ENCODE measurements around the gene RARRES2. TPM values are rescaled to one million over a fixed set of nuclear protein-coding genes. Genes with fewer than 3 reads are reported as not detected.
A peak's percentile ranks its signal among the peaks of the same experiment; 100 is the strongest.

Gene RARRES2
- total and polyA plus RNA-seq, 9 donors, result 40.2 to 85.1 (median 56.7) TPM

GRCh38 chr7:150363872-150364271, 22.4 kb upstream of the RARRES2 start:
- 70% methylated on average over 4 of the region's 5 CpGs for WGBS (ENCODE audit: insufficient coverage)
- DNase-seq, result peak; percentile 71
- no peak overlapping the region for H3K4me3 ChIP-seq (ENCODE audit: low read length)
- H3K4me1 ChIP-seq (ENCODE audit: control insufficient read depth, insufficient read depth, low read length), result peaks cover 32% of the 10 kb centered on the region
- H3K27ac ChIP-seq (ENCODE audit: low read length), result peak overlapping the region; percentile 17
- H3K36me3 ChIP-seq (ENCODE audit: control insufficient read depth, insufficient read depth, low read length), result no peaks in the 10 kb centered on the region
- H3K27me3 ChIP-seq (ENCODE audit: control insufficient read depth, insufficient read depth, low read length), result no peaks in the 10 kb centered on the region
- H3K9me3 ChIP-seq (replicated peaks; ENCODE audit: control insufficient read depth, low read depth, low read length), result no peaks in the 10 kb centered on the region

- no peak for DNase-seq
- peaks cover 32% of the 10 kb centered on the region for H3K4me1 ChIP-seq (ENCODE audit: control insufficient read depth, insufficient read depth, low read length)
- WGBS (ENCODE audit: insufficient coverage), result no CpG with 5 or more reads among the region's 4 CpGs
- H3K36me3 ChIP-seq (ENCODE audit: control insufficient read depth, insufficient read depth, low read length), result no peaks in the 10 kb centered on the region
- no peaks in the 10 kb centered on the region for H3K9me3 ChIP-seq (replicated peaks; ENCODE audit: control insufficient read depth, low read depth, low read length)
- no peak overlapping the region for H3K4me3 ChIP-seq (ENCODE audit: low read length)
- H3K27me3 ChIP-seq (ENCODE audit: control insufficient read depth, insufficient read depth, low read length), result no peaks in the 10 kb centered on the region
- H3K27ac ChIP-seq (ENCODE audit: low read length), result no peak overlapping the region
Observed at GRCh38 chr7:150363370-150363769, 21.9 kb upstream of the RARRES2 start.

GRCh38 chr7:150361807-150362621, 20.6 kb upstream of the RARRES2 start:
- Histone ChIP-seq H3K27me3 (ENCODE audit: control insufficient read depth, insufficient read depth, low read length) (no peaks in the 10 kb centered on the region), H3K9me3 (replicated peaks; ENCODE audit: control insufficient read depth, low read depth, low read length) (no peaks in the 10 kb centered on the region), H3K4me3 (ENCODE audit: low read length) (no peak overlapping the region), H3K4me1 (ENCODE audit: control insufficient read depth, insufficient read depth, low read length) (peaks cover 30% of the 10 kb centered on the region), H3K27ac (ENCODE audit: low read length) (no peak overlapping the region), H3K36me3 (ENCODE audit: control insufficient read depth, insufficient read depth, low read length) (no peaks in the 10 kb centered on the region)
- 30% methylated on average over 11 of the region's 18 CpGs for WGBS (ENCODE audit: insufficient coverage)
- DNase-seq, result no peak

GRCh38 chr7:150361402-150361801, 20.0 kb upstream of the RARRES2 start:
- Histone ChIP-seq H3K4me1 (ENCODE audit: control insufficient read depth, insufficient read depth, low read length) (peaks cover 30% of the 10 kb centered on the region), H3K27ac (ENCODE audit: low read length) (no peak overlapping the region)
- WGBS (ENCODE audit: insufficient coverage), result 21% methylated on average over 7 of the region's 7 CpGs

GRCh38 chr7:150360363-150361058, 19.1 kb upstream of the RARRES2 start:
- no peak for DNase-seq
- Histone ChIP-seq H3K4me1 (ENCODE audit: control insufficient read depth, insufficient read depth, low read length) (peaks cover 30% of the 10 kb centered on the region), H3K9me3 (replicated peaks; ENCODE audit: control insufficient read depth, low read depth, low read length) (no peaks in the 10 kb centered on the region), H3K27ac (ENCODE audit: low read length) (no peak overlapping the region), H3K4me3 (ENCODE audit: low read length) (no peak overlapping the region), H3K27me3 (ENCODE audit: control insufficient read depth, insufficient read depth, low read length) (no peaks in the 10 kb centered on the region), H3K36me3 (ENCODE audit: control insufficient read depth, insufficient read depth, low read length) (no peaks in the 10 kb centered on the region)
- no CpG with 5 or more reads among the region's 5 CpGs for WGBS (ENCODE audit: insufficient coverage)

More at GRCh38 chr7:150361402-150361801, 20.0 kb upstream of the RARRES2 start:
- Histone ChIP-seq H3K36me3 (ENCODE audit: control insufficient read depth, insufficient read depth, low read length) (no peaks in the 10 kb centered on the region), H3K4me3 (ENCODE audit: low read length) (no peak overlapping the region), H3K27me3 (ENCODE audit: control insufficient read depth, insufficient read depth, low read length) (no peaks in the 10 kb centered on the region), H3K9me3 (replicated peaks; ENCODE audit: control insufficient read depth, low read depth, low read length) (no peaks in the 10 kb centered on the region)
- DNase-seq, result no peak

GRCh38 chr7:150359622-150360362, 18.4 kb upstream of the RARRES2 start:
- Histone ChIP-seq H3K27ac (ENCODE audit: low read length) (no peak overlapping the region), H3K27me3 (ENCODE audit: control insufficient read depth, insufficient read depth, low read length) (no peaks in the 10 kb centered on the region), H3K4me1 (ENCODE audit: control insufficient read depth, insufficient read depth, low read length) (peaks cover 30% of the 10 kb centered on the region), H3K9me3 (replicated peaks; ENCODE audit: control insufficient read depth, low read depth, low read length) (no peaks in the 10 kb centered on the region), H3K36me3 (ENCODE audit: control insufficient read depth, insufficient read depth, low read length) (no peaks in the 10 kb centered on the region), H3K4me3 (ENCODE audit: low read length) (no peak overlapping the region)
- no peak for DNase-seq
- 80% methylated on average over 1 of the region's 2 CpGs for WGBS (ENCODE audit: insufficient coverage)

- Histone ChIP-seq H3K4me1 (ENCODE audit: control insufficient read depth, insufficient read depth, low read length) (peaks cover 28% of the 10 kb centered on the region), H3K27me3 (ENCODE audit: control insufficient read depth, insufficient read depth, low read length) (no peaks in the 10 kb centered on the region), H3K4me3 (ENCODE audit: low read length) (no peak overlapping the region), H3K36me3 (ENCODE audit: control insufficient read depth, insufficient read depth, low read length) (no peaks in the 10 kb centered on the region), H3K27ac (ENCODE audit: low read length) (no peak overlapping the region), H3K9me3 (replicated peaks; ENCODE audit: control insufficient read depth, low read depth, low read length) (no peaks in the 10 kb centered on the region)
- 80% methylated on average over 4 of the region's 4 CpGs for WGBS (ENCODE audit: insufficient coverage)
- no peak for DNase-seq
Observed at GRCh38 chr7:150358988-150359621, 17.7 kb upstream of the RARRES2 start.

GRCh38 chr7:150358433-150358832, 17.0 kb upstream of the RARRES2 start:
- H3K9me3 ChIP-seq (replicated peaks; ENCODE audit: control insufficient read depth, low read depth, low read length), result no peaks in the 10 kb centered on the region
- 91% methylated on average over 2 of the region's 4 CpGs for WGBS (ENCODE audit: insufficient coverage)
- H3K27me3 ChIP-seq (ENCODE audit: control insufficient read depth, insufficient read depth, low read length), result no peaks in the 10 kb centered on the region
- no peak overlapping the region for H3K27ac ChIP-seq (ENCODE audit: low read length)
- no peak overlapping the region for H3K4me3 ChIP-seq (ENCODE audit: low read length)
- H3K4me1 ChIP-seq (ENCODE audit: control insufficient read depth, insufficient read depth, low read length), result peaks cover 23% of the 10 kb centered on the region
- H3K36me3 ChIP-seq (ENCODE audit: control insufficient read depth, insufficient read depth, low read length), result no peaks in the 10 kb centered on the region
- no peak for DNase-seq

GRCh38 chr7:150357771-150358427, 16.5 kb upstream of the RARRES2 start:
- 64% methylated on average over 9 of the region's 13 CpGs for WGBS (ENCODE audit: insufficient coverage)
- H3K36me3 ChIP-seq (ENCODE audit: control insufficient read depth, insufficient read depth, low read length), result no peaks in the 10 kb centered on the region
- H3K27ac ChIP-seq (ENCODE audit: low read length), result no peak overlapping the region

More at GRCh38 chr7:150357771-150358427, 16.5 kb upstream of the RARRES2 start:
- no peak for DNase-seq
- Histone ChIP-seq H3K4me1 (ENCODE audit: control insufficient read depth, insufficient read depth, low read length) (peaks cover 21% of the 10 kb centered on the region), H3K9me3 (replicated peaks; ENCODE audit: control insufficient read depth, low read depth, low read length) (no peaks in the 10 kb centered on the region), H3K4me3 (ENCODE audit: low read length) (no peak overlapping the region), H3K27me3 (ENCODE audit: control insufficient read depth, insufficient read depth, low read length) (no peaks in the 10 kb centered on the region)

Data from muscle of leg (tissue), 11 donors.